Forelimb muscle (tissue), 1 donor: ENCODE measurements around the gene ALDH3B2. TPM values are rescaled to one million over a fixed set of nuclear protein-coding genes. Genes with fewer than 3 reads are reported as not detected.
"Not testable (repeated sequence)": the region's sequence is repeated elsewhere in the genome, so short reads cannot be mapped to it uniquely, and the experiment has no call there.

Experiments used
- DNase-seq: peaks from one replicate; pipeline ENCODE4 v3.0.0-alpha.2; 2013; ENCODE audit warnings: low read depth
- polyA plus RNA-seq: library from polyadenylated mRNA; unstranded; fragments of 120-200 nt; gene quantifications from one replicate; pipeline ENCODE4 v1.2.1, GENCODE V29; 2013; ENCODE audit not compliant: insufficient read length

The ALDH3B2 gene
- polyA plus RNA-seq, 1 donor: not detected

- DNase-seq: not testable (repeated sequence)
Measured at GRCh38 chr11:67685641-67686332, 11.4 kb upstream of the ALDH3B2 start.

- DNase-seq: not testable (repeated sequence)
Measured at GRCh38 chr11:67682126-67683034, 8.0 kb upstream of the ALDH3B2 start.

- DNase-seq: no peak
Measured at GRCh38 chr11:67680696-67681470, 6.5 kb upstream of the ALDH3B2 start.

GRCh38 chr11:67675058-67675747, 780 bp upstream of the ALDH3B2 start:
- no peak for DNase-seq

- DNase-seq: no peak
Measured at GRCh38 chr11:67673902-67674301, 521 bp downstream of the ALDH3B2 start.

- no peak for DNase-seq
Measured at GRCh38 chr11:67673358-67673757, 1.1 kb downstream of the ALDH3B2 start.

GRCh38 chr11:67671211-67671520, 3.3 kb downstream of the ALDH3B2 start:
- DNase-seq: no peak

- no peak for DNase-seq
Measured at GRCh38 chr11:67670316-67671210, 3.9 kb downstream of the ALDH3B2 start.

GRCh38 chr11:67668192-67668551, 6.3 kb downstream of the ALDH3B2 start:
- no peak for DNase-seq

GRCh38 chr11:67667490-67668191, 6.8 kb downstream of the ALDH3B2 start:
- no peak for DNase-seq

- no peak for DNase-seq
Measured at GRCh38 chr11:67666676-67667489, 7.5 kb downstream of the ALDH3B2 start.

- DNase-seq: no peak
Measured at GRCh38 chr11:67666303-67666645, 8.1 kb downstream of the ALDH3B2 start.

- DNase-seq: no peak
Measured at GRCh38 chr11:67665541-67666302, 8.7 kb downstream of the ALDH3B2 start.

- DNase-seq: no peak
Measured at GRCh38 chr11:67664696-67665540, 9.5 kb downstream of the ALDH3B2 start.

GRCh38 chr11:67664213-67664585, 10.2 kb downstream of the ALDH3B2 start:
- no peak for DNase-seq

- DNase-seq: no peak
Measured at GRCh38 chr11:67663532-67664212, 10.8 kb downstream of the ALDH3B2 start.
